Stimulated activated CD4-positive, alpha-beta T cell treated with anti-CD3 and anti-CD28 coated beads, Interleukin-1b, Interleukin-23, amount 100 ng/mL, for 24 hours (primary cell): ENCODE data around the gene RBMS3.

Experiments used
- DNase-seq, 4 experiments: peaks; one replicate each; pipeline ENCODE4 v3.0.0-alpha.2; 2020; ENCODE audit warnings: low read depth in 4 of 4, low spot score in 1 of 4

The RBMS3 gene

DNA sequence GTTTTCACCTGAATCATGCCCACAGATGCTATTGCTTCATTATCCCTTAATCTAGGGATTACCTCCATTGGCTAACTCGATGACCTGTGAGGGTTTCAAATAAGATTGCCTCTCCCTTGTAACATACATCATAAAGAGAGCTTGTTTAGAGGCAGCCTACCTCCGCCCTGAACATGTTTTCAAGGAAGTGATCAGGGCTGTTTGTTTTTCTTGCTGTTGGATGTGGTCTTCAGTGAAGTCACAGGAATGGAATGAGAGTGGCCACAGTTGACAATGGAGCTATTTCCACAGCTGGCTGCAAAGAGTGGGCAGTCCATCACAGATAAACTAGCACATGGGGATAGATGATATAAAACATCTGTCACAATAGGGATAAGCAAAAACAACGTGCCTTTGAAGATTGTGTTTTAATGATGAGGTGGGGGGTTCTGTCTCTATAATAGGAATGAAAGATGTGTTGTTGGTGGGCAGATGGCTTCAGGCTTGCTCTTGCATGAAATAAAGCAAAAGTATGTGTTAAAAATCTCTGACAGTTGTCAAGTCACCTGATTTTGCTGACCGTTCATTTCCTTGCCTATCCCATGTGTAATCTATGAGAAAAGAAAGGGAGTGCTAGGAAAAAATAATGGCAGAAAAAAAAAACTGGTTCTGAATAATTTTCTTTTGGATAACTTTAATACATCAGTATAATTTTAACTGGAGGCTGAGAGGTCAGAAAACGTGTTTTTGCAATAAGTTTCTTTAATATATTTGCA is 642.3 kb downstream of the RBMS3 start:
- DNase-seq: no peak

DNA sequence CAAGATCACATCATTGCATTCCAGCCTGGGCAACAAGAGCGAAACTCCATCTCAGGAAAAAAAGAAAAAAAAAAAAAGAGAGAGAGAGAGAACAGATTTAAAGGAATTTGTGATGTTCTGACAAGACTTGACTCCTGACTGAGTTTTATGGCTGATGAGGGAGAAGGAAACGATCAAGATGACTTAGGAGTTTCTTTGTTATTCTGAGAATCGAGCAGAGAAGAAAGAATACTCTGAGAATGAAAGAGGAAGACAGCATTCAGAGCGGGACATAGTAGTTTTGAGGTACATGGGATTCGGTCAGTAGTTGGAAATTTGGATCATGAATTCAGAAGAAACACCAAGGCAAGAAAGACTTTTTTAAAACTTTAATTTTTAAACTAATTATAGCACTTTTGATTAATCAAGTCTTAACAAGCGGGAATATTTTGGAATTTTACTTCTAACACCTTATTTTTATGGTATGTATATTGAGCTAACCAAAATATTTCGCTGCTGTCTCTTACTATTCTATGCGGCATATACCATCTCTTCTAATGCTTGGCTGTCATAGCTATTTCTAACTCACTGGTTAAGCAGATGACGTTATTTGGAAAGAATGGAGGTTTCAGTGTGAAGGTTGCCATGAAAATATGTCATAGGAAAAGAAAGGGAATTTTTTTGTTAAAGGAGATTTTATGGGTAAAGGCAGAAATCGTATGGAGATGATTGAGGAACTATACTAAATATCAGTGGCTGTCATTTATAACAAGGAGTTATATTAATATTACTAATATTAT is 644.1 kb downstream of the RBMS3 start:
- DNase-seq: no peak

DNA sequence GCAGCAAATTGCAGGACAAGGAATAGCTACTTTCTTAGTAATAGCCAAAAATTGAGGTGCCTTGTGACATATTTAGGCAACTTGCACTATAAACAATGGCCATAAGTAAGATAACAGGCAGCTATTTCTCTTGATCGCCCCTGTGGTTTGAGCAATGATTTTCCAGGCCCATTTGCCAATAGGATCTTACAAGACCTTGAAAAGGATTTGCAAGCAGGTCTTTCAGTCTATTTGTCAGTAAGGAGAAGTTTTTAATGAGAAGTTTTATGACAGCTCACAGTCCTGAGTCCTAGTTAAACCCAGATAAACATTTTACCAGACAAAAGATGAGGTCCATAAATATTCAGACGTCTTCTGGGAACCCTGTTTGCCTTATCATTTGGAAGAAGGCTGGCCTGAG is 645.5 kb downstream of the RBMS3 start:
- no peak for DNase-seq

DNA sequence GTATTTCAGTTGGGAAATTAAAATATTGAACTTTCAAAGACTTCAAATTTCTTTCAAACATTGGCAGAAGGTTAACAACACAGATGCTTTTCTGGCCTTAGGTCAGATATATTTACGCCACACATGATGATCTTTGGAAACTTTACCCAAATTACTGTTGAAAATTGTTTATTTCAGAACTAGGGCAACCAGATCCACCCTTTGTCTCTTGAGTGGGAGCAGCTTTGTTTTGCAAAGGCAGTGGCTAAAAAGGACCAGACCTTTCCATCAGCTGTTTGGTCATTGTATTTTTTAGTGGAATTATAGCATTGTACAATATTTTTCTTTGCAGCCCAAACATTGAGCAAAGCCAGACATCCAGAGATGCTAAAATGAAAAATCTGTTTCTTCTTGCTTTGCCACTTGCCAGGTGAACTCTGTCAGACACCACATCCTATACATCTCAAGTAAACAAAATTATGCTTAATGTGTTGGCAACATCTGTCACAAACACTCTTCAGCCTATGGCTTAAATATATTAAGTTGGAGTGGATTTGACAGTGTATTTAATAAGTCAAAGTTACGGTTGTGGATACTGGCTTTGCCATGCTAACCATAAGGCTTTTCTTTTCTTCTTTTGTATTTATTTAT is 651.9 kb downstream of the RBMS3 start:
- DNase-seq: no peak

DNA sequence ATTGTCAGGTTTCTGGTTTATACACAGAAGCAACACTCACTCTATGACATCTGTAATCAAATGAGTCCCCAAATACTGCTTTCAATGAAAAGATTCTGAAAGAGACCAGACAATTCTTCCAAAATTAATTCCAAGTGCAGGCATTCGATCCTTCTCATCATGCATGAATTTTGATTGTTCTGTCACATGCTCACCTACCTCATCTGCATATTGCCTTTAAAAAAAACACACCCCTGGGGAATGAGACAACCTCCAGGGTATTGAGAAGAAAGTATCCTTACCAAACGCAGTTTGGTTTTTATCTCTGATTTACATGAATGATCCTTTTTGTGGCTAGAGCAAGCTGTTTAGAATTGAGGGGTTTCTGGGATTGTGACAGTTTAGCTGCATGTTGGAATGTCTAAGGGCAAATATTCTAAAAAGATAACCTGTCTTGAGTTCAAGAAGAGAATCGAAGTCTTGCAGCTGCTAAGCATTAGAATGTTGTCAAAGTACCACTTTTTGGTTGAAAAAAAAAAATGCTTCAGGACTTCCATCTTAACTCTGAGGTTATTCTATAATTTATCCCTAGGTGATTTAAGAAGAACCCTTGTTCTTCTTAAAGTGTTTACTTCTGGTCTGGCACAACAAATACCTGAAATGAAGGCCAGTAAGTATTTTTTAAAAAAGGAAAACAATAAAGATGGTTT is 653.1 kb downstream of the RBMS3 start:
- DNase-seq: no peak

DNA sequence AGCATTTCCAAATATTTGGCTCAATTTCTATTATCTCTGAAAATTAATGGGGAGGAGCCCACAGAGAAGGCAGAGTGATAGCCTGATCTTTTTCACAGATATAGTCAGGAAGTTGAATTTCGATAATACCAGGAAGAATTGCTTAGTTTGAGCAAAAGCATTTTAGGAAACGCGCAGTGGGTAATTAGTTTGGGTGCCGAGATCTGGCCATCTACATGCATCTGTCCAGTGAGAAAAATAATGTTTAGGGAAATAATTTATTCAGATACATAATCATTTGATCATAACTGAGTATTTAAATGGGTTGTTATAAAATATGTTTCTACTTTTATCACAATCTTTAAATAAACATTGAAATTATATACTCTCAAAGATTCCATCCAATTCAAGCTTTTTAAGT is 653.9 kb downstream of the RBMS3 start:
- no peak for DNase-seq

DNA sequence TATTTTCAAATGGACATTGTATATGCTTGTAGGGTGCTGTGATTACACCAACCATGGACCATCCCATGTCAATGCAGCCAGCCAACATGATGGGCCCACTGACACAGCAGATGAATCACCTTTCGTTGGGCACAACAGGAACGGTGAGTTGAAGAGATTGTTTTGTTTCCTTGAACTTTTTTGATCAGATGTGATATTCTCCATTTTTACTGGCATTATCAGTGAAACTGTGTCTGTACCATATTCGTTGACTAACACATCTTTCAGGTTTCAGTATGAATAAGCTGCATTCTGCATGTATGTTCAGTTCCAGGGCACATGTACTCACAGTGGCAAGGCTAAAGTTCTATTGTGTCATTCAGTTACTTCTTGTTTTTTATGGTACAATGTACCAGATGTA is 655.2 kb downstream of the RBMS3 start:
- no peak for DNase-seq

DNA sequence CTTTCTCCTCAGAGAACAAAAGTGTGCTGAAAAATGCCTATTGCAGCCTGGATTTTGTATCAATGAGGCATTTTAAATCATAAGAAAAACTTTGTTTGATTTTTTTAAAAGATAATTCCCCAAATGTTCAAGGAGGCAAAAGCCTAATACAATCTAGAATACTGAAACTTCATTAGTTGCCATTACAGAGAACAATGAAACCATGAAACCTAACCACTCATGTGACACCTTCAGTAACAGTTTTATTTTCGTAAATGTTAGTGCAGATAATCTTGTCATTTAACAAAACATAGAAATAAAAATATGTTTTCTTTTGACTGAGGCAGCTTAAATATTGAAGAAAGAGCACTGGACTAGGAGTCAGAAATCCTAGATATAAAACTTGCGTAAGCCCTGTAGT is 655.9 kb downstream of the RBMS3 start:
- DNase-seq: no peak

DNA sequence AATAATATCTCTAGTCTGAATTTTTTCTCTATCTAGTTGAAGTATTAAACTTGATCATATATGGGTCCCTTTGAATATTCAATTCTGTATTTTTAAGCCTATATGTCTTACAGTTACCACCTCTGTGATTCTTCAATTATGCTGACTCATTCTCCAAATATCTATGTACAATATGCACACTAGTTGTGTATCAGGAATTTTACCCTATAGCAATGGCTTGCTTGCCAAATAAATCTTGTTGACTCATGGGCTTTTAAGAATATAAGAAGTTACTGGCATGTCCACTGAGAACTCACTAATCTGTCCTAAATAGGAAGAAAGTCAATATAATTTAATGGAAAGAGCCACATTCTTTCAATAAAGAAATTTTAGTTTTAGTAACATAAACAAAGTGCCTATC is 656.3 kb downstream of the RBMS3 start:
- DNase-seq: no peak

DNA sequence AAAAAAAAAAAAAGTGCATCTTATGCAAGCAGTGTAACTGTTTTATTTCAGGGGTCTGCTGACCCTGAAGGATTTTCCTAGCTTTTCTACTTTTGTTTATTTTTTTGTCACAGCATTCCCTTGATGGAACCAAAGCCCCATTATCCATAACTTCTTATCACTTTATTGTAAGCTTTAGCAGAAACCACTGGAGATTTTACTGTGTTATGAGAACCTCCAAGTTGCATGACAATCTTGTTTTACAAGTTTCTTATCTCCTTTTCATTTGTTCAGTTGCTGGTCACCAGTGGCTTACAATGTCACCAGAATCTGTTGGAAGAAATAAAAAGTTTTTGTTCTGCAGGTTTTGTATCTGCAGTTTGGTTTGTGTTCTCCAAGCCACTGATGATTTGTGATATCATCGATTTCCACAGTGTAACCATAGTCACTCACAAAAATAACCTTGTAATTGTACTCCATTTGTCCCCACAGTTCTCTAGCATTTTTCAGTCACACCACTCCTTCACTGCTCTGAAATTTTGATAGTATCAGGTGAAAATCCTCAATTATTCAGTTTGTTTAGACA is 660.0 kb downstream of the RBMS3 start:
- no peak for DNase-seq

DNA sequence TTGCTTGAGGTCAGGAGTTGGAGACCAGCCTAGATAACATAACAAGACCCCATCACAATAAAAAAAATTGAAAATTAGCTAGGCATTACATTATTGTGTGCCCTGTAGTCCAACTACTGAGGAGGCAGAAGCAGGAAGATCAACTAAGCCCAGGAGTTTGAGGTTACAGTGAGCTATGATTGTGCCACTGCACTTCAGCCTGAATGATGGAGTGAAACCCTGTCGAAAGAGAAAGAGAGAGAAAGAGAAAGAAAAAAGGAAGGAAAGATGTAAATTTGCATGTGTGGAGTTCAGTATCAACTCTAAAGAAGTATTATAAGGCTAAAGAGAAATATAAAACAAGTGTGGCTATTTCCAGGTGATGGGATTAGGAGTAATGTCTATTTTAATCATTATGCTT is 661.4 kb downstream of the RBMS3 start:
- no peak for DNase-seq

DNA sequence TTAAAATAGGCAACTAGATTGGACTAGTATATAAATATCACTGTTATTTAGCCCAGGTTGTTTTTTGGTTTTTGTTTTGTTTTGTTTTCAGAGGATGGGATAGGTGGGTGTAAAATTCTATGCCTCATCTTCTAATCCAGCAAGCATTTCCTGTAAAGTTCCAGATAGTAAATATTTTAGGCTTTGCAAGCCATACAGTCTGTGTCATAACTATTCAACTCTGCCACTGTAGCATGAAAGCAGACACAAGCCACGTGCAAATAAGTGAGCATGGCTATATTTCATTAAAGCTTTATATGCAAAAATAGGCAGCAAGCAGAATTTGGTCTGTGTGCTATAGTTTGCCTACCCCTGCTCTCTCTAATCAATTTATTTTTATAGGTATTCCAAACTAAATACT is 668.3 kb downstream of the RBMS3 start:
- DNase-seq: no peak

DNA sequence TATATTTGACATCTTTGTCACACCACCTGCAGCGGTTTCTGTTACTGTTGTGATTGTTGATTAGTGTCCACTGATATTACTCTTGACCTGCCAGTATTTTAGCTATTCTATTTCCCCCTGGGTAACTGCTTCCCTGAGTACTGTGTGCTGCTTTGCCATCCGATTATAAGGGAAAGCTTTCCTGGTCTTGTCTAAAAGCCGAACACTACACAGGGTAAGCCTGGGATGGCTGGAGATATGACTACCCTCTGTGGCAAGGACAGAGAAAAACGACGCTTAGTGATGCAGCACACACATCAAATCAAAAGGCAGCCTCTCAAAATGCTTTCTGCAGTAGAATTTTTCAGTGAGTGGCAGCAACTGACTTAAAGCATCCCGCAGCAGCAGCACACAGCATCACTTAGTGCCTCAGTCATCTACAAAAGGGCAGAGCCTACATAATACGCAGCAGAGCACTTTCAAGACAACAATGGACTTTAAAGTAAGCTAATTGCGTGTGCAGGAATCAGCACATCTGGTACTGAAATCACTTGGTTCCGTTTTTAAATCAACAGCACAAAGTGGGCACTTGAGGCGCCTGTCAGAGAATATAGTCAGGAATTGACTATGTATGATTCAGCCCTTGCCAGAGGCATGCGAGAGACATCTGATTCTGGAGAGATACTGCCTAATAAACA is 669.2 kb downstream of the RBMS3 start:
- no peak for DNase-seq

DNA sequence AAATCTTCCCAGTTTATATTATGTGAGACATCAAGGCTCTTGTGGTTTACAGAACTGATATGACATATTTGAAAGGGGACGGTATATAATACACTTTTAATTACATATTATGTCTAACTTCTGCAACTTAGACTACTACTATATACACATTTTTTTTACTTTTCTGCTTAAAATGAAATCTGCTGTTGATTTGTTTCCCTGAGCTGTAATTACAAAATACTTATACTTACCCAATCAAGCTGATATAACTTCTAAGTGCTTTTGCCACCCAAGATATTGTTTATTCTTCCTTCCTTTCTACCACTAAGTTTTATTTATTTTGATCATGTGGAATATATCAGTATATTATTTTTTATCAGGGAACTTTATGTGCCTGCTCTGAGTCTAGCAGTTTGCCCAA is 671.6 kb downstream of the RBMS3 start:
- no peak for DNase-seq

DNA sequence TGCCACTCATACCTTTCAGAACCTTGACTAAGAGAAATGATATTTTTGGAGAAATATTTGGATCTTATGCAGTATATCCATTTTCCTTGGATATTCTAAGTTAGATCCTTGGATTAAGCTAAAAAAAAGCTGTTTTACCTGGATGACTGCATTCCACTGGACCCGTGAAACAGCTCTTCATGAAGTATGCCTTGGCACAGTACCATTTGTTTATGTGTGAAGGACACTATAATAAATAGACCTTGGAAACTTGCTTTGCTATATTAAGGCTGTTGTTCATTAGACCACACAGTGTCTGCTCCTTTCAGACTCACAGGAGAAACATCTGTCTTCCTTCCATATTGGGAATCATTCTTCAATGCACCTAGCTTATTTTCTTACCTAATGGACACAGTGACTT is 674.5 kb downstream of the RBMS3 start:
- DNase-seq: no peak

DNA sequence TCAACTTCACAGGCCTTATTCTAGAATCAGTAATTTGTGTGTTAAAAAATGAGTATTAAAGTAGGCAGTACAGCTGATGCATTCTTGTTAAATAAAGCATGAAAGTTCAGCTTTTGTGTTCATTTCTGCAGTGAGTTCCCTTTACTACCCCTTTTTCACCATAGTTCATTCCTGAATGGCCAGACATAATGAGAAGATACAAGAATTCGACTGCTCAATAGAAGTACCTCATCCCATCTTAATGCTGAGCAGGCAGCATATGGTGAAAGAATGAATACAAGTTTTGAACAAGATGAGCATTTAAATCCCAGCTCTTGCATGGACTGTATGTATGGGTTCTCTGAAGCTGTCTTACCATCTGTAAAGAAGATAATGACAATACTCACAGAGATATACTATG is 677.9 kb downstream of the RBMS3 start:
- no peak for DNase-seq

DNA sequence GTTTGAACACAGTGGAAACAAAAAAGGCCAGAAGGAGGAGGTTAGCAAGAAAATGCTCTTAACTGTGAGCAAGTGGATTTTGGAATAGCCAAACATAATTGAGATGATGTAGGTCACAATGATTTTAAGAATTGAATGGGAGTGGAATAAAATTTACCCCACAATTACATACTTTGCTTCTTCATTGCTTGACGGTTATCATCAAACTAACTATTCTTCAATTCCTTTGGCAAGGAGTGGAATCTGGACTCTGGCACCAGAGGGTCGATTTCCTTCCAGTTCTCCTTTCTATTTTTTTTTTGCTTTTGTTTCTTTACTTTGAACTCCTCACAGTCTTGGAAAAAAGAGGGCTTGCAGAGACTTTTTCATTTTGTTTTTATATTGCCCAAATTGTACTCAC is 691.0 kb downstream of the RBMS3 start:
- no peak for DNase-seq

DNA sequence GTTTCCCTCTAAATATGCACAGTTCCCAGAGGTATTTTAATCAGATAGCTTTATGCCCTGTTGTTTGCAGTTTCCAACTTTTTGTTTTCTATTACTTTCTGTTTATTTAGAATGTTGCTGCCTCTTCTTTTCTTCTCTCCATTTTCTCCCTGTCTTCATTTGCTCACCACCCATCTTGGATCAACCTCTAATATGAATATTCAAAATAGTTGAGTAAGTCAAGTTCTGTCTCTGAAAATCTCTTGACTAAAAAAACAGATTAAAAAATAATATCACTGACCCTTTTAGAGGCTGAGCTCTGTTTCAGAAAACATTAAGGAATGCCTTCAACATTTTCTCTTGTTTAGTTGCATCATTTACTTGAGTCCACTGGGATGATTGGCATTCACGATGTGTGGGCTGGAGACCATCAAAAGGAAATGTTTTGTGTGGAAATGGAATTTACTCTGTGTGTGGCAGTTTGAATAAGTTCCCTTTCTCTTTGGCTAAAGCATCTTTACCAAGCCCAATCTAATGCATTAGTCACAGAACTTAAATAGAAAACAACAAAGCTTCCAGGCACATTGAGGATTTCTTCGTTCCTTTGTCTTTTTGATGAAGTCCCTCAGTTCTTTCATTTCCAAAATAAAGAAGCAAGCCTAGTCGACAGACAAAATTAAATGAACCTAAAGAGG is 691.6 kb downstream of the RBMS3 start:
- no peak for DNase-seq

DNA sequence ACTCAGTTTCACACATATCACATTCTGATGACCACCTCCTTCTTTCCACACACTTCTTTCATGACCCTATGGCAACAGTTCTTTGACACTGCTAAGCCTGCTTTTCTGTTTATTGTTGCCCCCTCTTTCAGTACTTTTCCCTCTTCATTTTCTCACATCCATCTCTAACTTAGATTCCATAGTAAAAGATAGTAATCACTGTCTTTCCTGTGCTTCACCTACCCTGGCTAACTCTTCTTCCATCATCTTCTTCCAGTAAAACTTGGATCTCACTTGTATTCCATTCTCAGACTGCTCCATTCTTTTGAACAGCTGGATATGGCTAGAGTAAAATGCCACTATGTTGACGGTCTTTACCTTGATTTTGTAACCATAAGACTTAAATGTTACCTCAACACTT is 692.9 kb downstream of the RBMS3 start:
- no peak for DNase-seq

DNA sequence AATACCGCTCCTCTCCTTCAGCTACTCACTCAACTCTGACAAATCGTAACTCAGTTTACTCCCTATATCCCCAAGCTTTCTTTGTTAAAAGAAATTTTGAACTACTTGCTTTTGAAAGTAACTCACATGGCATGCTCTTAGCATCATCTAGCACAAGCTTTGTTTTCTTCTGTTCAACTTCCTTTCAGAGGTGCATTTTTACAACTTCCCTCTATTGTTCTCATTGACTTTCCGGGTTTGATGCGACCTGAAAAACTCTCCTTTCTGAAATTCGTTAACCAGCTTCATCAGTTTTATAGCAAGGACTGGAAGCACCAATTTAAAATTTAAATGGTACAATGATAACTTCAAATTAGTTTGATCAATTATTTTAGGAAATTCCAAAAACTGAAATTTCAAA is 696.0 kb downstream of the RBMS3 start:
- DNase-seq: no peak
